Stimulated activated CD4-positive, alpha-beta T cell treated with anti-CD3 and anti-CD28 coated beads, Interleukin-12 subunit alpha, Interleukin-12 subunit beta, amount 100 ng/mL, for 4 hours (primary cell): ENCODE results near the gene MAML3.
"Not testable (repeated sequence)": the region's sequence is repeated elsewhere in the genome, so short reads cannot be mapped to it uniquely, and the experiment has no call there.

Experiments
- DNase-seq: peaks from one replicate; pipeline ENCODE4 v3.0.0-alpha.2; 2020

Gene MAML3

GRCh38 chr4:139956507-139957017 lies 197.4 kb downstream of the MAML3 start:
- DNase-seq = no peak

DNA sequence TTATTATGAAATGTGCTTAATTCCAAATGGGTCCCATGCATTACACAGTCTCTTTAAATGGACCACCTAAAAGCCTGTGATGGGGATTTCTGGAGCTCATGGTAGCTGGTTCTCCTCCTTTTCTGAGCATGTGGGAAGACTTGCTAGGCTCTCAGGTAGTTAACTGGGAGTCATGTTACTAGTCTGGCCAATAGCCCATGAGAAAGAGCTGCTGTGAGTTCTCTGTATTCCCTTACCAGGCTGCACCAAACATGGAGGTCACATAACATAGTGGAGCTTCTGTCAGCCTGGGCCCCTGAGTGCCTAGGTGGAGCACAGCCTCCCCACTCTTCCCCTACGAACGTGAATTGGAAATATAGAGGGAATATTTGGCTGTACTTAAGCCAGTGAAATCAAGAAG lies 198.4 kb downstream of the MAML3 start:
- no peak for DNase-seq

GRCh38 chr4:139954512-139954911 lies 199.5 kb downstream of the MAML3 start:
- DNase-seq = no peak

DNA sequence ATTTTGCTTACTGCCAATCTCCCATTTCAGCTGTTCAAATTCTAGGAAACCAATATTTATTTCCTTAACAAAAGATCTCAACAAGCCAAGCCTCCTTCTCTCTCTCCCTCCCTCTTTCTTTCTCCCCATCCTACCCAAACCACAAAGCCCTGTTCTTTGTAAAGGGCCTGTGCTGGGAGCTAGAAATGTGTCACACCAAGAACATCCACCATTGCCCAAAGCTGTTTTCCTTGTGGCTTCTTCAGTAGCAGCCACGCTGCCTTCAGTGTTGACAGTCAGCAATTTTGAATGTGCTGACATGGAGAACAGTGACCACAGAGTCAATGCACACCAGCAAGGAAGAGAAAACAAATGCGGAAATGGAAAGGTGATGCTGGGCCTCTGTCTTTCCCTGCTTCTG lies 203.0 kb downstream of the MAML3 start:
- no peak for DNase-seq

DNA sequence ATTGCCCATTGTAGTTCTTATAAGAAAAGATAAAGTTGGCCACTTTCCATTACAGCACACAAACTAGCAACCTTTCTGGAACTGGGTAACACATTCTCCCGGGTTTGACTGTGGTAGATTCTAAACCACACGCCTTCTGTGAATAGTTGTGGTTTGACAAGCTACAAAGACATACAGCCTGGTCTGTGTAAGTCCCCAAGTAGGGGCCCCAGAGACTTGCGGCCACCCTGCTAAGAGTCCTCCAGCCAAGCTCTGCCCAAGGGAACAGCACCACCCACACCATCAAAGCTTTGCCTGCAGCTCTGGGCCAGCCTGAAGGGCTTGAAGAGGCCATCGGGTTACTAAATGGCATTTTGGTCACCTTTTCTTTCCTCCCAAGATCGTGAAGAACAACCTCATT lies 203.4 kb downstream of the MAML3 start:
- no peak for DNase-seq

GRCh38 chr4:139944916-139945315 lies 209.1 kb downstream of the MAML3 start:
- DNase-seq = not testable (repeated sequence)

- DNase-seq = no peak
Observed at GRCh38 chr4:139943277-139943676, 210.7 kb downstream of the MAML3 start.

DNA sequence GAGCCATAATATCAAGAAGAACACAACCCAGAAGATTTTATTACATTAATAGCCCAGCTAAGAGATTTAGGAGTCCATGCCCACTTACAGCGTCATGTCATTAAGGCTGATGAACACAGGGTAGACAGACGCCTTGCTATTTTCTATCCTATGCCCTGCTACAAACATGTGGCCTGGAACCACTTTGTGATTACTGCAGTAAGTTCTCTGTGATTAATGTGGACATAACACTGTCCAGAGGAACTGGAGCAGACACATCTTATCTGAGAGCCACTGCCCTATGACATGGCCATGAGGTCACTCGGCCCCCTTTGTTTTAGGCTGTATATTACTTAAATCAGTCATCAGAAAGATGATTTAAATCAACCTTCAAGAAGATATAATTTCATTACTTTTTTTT lies 211.7 kb downstream of the MAML3 start:
- no peak for DNase-seq

- DNase-seq = no peak
Observed at GRCh38 chr4:139940600-139940999, 213.4 kb downstream of the MAML3 start.

- no peak for DNase-seq
Observed at GRCh38 chr4:139938414-139938813, 215.6 kb downstream of the MAML3 start.

- DNase-seq = no peak
Observed at GRCh38 chr4:139935911-139936310, 218.1 kb downstream of the MAML3 start.

- DNase-seq = no peak
Observed at GRCh38 chr4:139934708-139935195, 219.2 kb downstream of the MAML3 start.

- DNase-seq = no peak
Observed at GRCh38 chr4:139934057-139934707, 219.8 kb downstream of the MAML3 start.

GRCh38 chr4:139933541-139933940 lies 220.4 kb downstream of the MAML3 start:
- DNase-seq = no peak

DNA sequence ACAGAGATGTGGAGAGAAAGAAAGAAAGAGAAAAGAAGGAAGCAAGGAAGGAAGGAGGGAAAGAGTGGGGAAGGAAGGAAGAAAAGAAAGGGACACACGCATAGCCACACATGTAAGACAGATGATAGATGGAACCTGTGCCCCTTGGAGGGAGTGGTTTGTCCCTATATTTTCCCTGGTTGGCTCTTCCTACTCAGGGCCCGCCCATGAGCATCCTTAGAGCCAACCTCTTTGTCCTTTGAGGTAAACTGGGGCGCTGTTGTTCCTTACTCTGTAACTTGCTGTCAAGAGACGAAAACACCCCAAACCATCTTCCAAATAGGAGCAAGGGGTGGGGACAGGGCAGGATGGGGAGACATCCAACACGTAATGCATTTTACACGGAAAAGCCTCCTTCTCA lies 220.9 kb downstream of the MAML3 start:
- DNase-seq = no peak

- DNase-seq = no peak
Observed at GRCh38 chr4:139924782-139925181, 229.2 kb downstream of the MAML3 start.

DNA sequence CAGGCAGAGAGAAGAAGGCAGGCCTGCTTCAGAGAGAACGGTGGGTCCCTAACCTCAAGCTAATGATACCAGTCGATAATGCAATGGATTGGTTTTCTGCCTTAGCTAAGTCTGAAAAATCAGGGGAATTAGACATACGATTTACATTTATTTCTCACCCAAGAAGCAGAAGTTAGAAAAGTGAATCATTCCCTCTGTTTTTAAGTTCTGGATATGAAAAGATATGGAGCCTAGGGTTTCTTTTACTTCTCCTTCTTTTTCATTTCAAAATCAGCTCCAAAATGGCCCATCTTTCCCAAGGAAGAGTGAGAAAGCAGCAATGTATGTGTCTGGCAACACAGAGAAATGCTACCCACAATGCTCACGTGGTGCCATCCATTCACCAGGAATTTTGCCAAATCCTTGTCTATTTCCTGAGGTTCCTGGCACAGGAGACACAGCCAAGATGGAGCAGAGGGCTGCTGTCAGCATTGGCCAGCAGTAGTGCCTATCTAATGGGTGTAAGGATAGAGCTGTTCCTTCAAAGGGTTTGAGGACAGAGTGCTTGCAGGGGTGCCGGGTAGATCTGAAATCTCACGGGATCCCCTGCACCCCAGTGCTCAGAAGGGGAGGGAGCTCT lies 231.5 kb downstream of the MAML3 start:
- no peak for DNase-seq

GRCh38 chr4:139921429-139922184 lies 232.4 kb downstream of the MAML3 start:
- DNase-seq = no peak

DNA sequence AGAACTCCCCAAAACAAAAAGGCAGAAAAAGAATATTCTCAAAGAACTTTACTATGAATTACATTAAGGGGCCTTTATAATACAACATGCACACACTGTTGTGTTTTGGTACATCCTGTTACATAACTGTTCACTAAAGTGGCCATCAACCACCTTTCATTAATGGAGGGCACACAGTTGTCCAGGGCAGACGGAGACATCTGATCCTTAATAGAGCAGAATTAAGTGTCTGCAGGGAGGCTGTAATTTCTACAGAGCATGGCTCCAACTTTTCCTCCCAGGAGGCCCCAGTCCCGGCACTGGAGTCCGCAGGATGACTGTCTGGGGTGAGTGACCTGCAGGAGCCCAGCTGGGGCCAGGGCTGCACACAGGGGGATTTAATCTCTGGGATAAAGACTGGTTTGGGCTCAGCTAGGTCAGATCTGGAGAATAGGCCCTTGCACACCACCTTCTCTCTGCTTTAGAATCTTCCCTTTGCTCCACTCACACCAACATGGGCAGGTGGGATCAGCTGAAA lies 233.4 kb downstream of the MAML3 start:
- DNase-seq = no peak

GRCh38 chr4:139919521-139919920 lies 234.5 kb downstream of the MAML3 start:
- no peak for DNase-seq

DNA sequence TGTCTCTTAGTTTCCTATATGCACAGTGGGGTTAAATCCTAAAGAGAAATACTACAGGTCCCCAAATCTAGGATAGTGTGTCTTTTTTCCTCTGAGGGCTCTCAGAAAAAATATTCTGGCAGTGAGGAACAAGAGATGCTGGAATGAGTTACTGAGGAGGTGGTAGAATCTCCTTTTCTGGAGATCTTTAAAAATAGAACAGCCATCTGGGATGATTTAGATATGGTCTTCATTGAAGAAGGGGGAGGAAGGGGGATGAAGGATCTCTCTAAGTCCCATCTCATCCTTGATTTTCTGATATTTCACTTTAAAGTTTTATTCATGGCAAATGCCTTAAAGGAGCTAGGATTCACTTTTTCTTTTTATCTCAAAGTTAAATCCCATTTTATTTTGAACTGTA lies 235.0 kb downstream of the MAML3 start:
- DNase-seq = no peak

GRCh38 chr4:139918591-139918990 lies 235.4 kb downstream of the MAML3 start:
- no peak for DNase-seq

DNA sequence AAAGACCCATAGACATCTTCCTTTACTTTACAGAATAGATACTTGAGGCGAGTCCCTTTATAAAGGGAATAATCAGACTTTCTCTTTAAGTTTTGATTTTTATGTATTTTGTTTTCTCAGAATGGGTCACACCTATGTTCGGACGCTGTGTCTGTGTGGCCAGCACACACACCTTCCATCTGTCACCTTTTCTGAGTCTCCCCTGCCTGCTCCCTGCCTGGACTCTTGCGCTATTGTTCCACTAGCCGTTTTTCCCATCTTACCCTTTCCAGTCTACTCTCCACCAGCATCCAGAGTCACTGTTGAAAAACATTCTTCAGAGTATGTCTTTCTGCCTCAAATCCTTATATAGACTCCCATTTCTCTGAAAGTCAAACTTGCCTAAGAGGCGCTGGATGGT lies 236.1 kb downstream of the MAML3 start:
- no peak for DNase-seq

GRCh38 chr4:139916041-139916440 lies 237.9 kb downstream of the MAML3 start:
- no peak for DNase-seq
